ENCODE data around the gene STOM.

STOM gene

GRCh38 chr9:121386442-121387175, 16.6 kb upstream of the STOM start:
- H3K4me2 ChIP-seq (ENCODE audit: low read length), result no peak overlapping the region
- H4K20me1 ChIP-seq (ENCODE audit: insufficient read depth, low read length), result no peaks in the 10 kb centered on the region
- no peaks in the 10 kb centered on the region for H3K9me3 ChIP-seq (ENCODE audit: low read length)
- H2AFZ ChIP-seq (ENCODE audit: low read length), result no peak overlapping the region
- H3K36me3 ChIP-seq (ENCODE audit: insufficient read depth, low read length), result no peaks in the 10 kb centered on the region
- H3K4me3 ChIP-seq (ENCODE audit: low read depth, low read length, poor library complexity, severe bottlenecking), result no peak overlapping the region
- no peaks in the 10 kb centered on the region for H3K9me2 ChIP-seq (ENCODE audit: low read depth, low read length)
- H3K27me3 ChIP-seq (ENCODE audit: insufficient read depth, low read length), result no peaks in the 10 kb centered on the region
- H3K27ac ChIP-seq (ENCODE audit: low read depth, low read length, poor library complexity, severe bottlenecking), result no peak overlapping the region
- TF ChIP-seq EZH2 (IDR thresholded peaks at IDR 0.05; ENCODE audit: borderline replicate concordance, low read length), result no peak
- TF ChIP-seq CTCF (IDR thresholded peaks at IDR 0.05; ENCODE audit: low read length), result no peak
- no peaks in the 10 kb centered on the region for H3K79me2 ChIP-seq (ENCODE audit: insufficient read depth, low read length)
- H3F3A ChIP-seq (ENCODE audit: insufficient read depth, low read length), result no peaks in the 10 kb centered on the region
- no peak overlapping the region for H3K9ac ChIP-seq (ENCODE audit: low read length)
- H3K4me1 ChIP-seq (ENCODE audit: insufficient read depth, low read length, severe bottlenecking), result no peaks in the 10 kb centered on the region

- H4K20me1 ChIP-seq (ENCODE audit: insufficient read depth, low read length), result no peaks in the 10 kb centered on the region
- H3K9me3 ChIP-seq (ENCODE audit: low read length), result no peaks in the 10 kb centered on the region
- TF ChIP-seq EZH2 (IDR thresholded peaks at IDR 0.05; ENCODE audit: borderline replicate concordance, low read length) (no peak), CTCF (IDR thresholded peaks at IDR 0.05; ENCODE audit: low read length) (no peak)
- no peaks in the 10 kb centered on the region for H3K27me3 ChIP-seq (ENCODE audit: insufficient read depth, low read length)
- no peak overlapping the region for H3K4me3 ChIP-seq (ENCODE audit: low read depth, low read length, poor library complexity, severe bottlenecking)
- H3K9ac ChIP-seq (ENCODE audit: low read length), result no peak overlapping the region
- no peaks in the 10 kb centered on the region for H3K4me1 ChIP-seq (ENCODE audit: insufficient read depth, low read length, severe bottlenecking)
- no peak overlapping the region for H2AFZ ChIP-seq (ENCODE audit: low read length)
- no peak overlapping the region for H3K27ac ChIP-seq (ENCODE audit: low read depth, low read length, poor library complexity, severe bottlenecking)
- no peaks in the 10 kb centered on the region for H3F3A ChIP-seq (ENCODE audit: insufficient read depth, low read length)
- no peaks in the 10 kb centered on the region for H3K79me2 ChIP-seq (ENCODE audit: insufficient read depth, low read length)
- no peak overlapping the region for H3K4me2 ChIP-seq (ENCODE audit: low read length)
- no peaks in the 10 kb centered on the region for H3K36me3 ChIP-seq (ENCODE audit: insufficient read depth, low read length)
- H3K9me2 ChIP-seq (ENCODE audit: low read depth, low read length), result no peaks in the 10 kb centered on the region
Observed at GRCh38 chr9:121383715-121384114, 13.7 kb upstream of the STOM start.

GRCh38 chr9:121380846-121381245, 10.8 kb upstream of the STOM start:
- H3K27ac ChIP-seq (ENCODE audit: low read depth, low read length, poor library complexity, severe bottlenecking), result no peak overlapping the region
- no peaks in the 10 kb centered on the region for H4K20me1 ChIP-seq (ENCODE audit: insufficient read depth, low read length)
- H3K4me2 ChIP-seq (ENCODE audit: low read length), result no peak overlapping the region
- peaks cover 7% of the 10 kb centered on the region for H3K36me3 ChIP-seq (ENCODE audit: insufficient read depth, low read length)
- no peak overlapping the region for H3K4me3 ChIP-seq (ENCODE audit: low read depth, low read length, poor library complexity, severe bottlenecking)
- H3K9me2 ChIP-seq (ENCODE audit: low read depth, low read length), result no peaks in the 10 kb centered on the region
- H3K79me2 ChIP-seq (ENCODE audit: insufficient read depth, low read length), result no peaks in the 10 kb centered on the region
- H3K9ac ChIP-seq (ENCODE audit: low read length), result no peak overlapping the region
- 0 out of 2 replicates have a peak, but pooled peaks cover 4% of the 10 kb centered on the region for H3K9me3 ChIP-seq (ENCODE audit: low read length)
- no peaks in the 10 kb centered on the region for H3F3A ChIP-seq (ENCODE audit: insufficient read depth, low read length)
- TF ChIP-seq CTCF (IDR thresholded peaks at IDR 0.05; ENCODE audit: low read length) (no peak), EZH2 (IDR thresholded peaks at IDR 0.05; ENCODE audit: borderline replicate concordance, low read length) (no peak)
- no peaks in the 10 kb centered on the region for H3K4me1 ChIP-seq (ENCODE audit: insufficient read depth, low read length, severe bottlenecking)
- H3K27me3 ChIP-seq (ENCODE audit: insufficient read depth, low read length), result no peaks in the 10 kb centered on the region
- H2AFZ ChIP-seq (ENCODE audit: low read length), result no peak overlapping the region
